IMR-90 (cell line): ENCODE data around the gene BCAS2. TPM values are rescaled to one million over a fixed set of nuclear protein-coding genes. Genes with fewer than 3 reads are reported as not detected.

Source experiments
- ATAC-seq: fragments of 200-7000 bp; cut with Tn5 transposase; 2 replicates; pipeline ENCODE4 v1.9.1; 2020; ENCODE audit warnings: low read depth, mild to moderate bottlenecking, moderate library complexity
- BruUV-seq: library from RNA; stranded (reverse); fragments of 400-500 nt; replicated peaks from 2 replicates; lab custom pipeline; 2021; lab: Mats Ljungman, UMichigan
- CTCF ChIA-PET: fragments of 300-600 bp; formaldehyde crosslinking; extraction: SDS; loops from one replicate; lab custom pipeline; 2021; ENCODE audit warnings: antibody characterized with exemption; lab: Yijun Ruan, JAX
- POLR2A ChIA-PET: fragments of 300-600 bp; sonication (Branson Sonifier 250); formaldehyde crosslinking; loops from one replicate; lab custom pipeline; 2022; ENCODE audit warnings: antibody characterized with exemption; ENCODE audit not compliant: unreplicated experiment; lab: Charles Lee
- DNase-seq: peaks from one replicate; pipeline ENCODE4 v3.0.0; 2013
- H2AFZ ChIP-seq: replicated peaks from 2 replicates; pipeline ENCODE3; 2013; ENCODE audit warnings: low read length, mild to moderate bottlenecking; ENCODE audit not compliant: poor library complexity
- H2AK5ac ChIP-seq: 2 replicates; pipeline ENCODE4 v1.6.1; 2013; ENCODE audit warnings: low read depth, low read length, inconsistent platforms
- H2AK9ac ChIP-seq: replicated peaks from 2 replicates; pipeline ENCODE3; 2013; ENCODE audit warnings: mild to moderate bottlenecking, low read depth, low read length, moderate library complexity; ENCODE audit not compliant: poor library complexity
- H2BK120ac ChIP-seq: 2 replicates; pipeline ENCODE4 v1.6.1; 2013; ENCODE audit warnings: low read depth, low read length, inconsistent platforms
- H2BK15ac ChIP-seq: 3 replicates; pipeline ENCODE4 v1.6.1; 2013; ENCODE audit warnings: low read depth, low read length, inconsistent platforms
- H2BK20ac ChIP-seq: 2 replicates; pipeline ENCODE4 v1.6.1; 2013; ENCODE audit warnings: low read depth, mild to moderate bottlenecking, inconsistent platforms, low read length, moderate library complexity
- H2BK5ac ChIP-seq: 2 replicates; pipeline ENCODE4 v1.6.1; 2013; ENCODE audit warnings: mild to moderate bottlenecking, low read depth, low read length, inconsistent platforms; ENCODE audit not compliant: poor library complexity, severe bottlenecking
- H3K14ac ChIP-seq: replicated peaks from 2 replicates; pipeline ENCODE4 v1.6.1; 2013; ENCODE audit warnings: low read depth, low read length, inconsistent platforms
- H3K18ac ChIP-seq: 2 replicates; pipeline ENCODE4 v1.6.1; 2013; ENCODE audit warnings: low read depth, low read length, control low read depth
- H3K23ac ChIP-seq: 2 replicates; pipeline ENCODE4 v1.6.1; 2013; ENCODE audit warnings: low read depth, low read length, inconsistent platforms
- H3K27ac ChIP-seq: 2 replicates; pipeline ENCODE4 v1.5.1; 2013; ENCODE audit warnings: mild to moderate bottlenecking, control low read depth, low read length; ENCODE audit not compliant: insufficient read depth
- H3K27me3 ChIP-seq: 2 replicates; pipeline ENCODE4 v1.6.1; 2013; ENCODE audit warnings: low read length; ENCODE audit not compliant: control insufficient read depth, insufficient read depth
- H3K36me3 ChIP-seq: 2 replicates; pipeline ENCODE4 v1.6.1; 2013; ENCODE audit warnings: low read length, mixed read lengths; ENCODE audit not compliant: control insufficient read depth, insufficient read depth
- H3K4ac ChIP-seq: 2 replicates; pipeline ENCODE4 v1.6.1; 2013; ENCODE audit warnings: low read depth, low read length, inconsistent platforms
- H3K4me1 ChIP-seq: 2 replicates; pipeline ENCODE4 v1.6.1; 2013; ENCODE audit warnings: low read length, mixed read lengths; ENCODE audit not compliant: control insufficient read depth, insufficient read depth
- H3K4me2 ChIP-seq: 2 replicates; pipeline ENCODE4 v1.6.1; 2013; ENCODE audit warnings: low read depth, mild to moderate bottlenecking, control low read depth, low read length, moderate library complexity
- H3K4me3 ChIP-seq: 2 replicates; pipeline ENCODE4 v1.5.1; 2013; ENCODE audit warnings: low read depth, mild to moderate bottlenecking, control low read depth, low read length, moderate library complexity; ENCODE audit not compliant: insufficient read depth
- H3K56ac ChIP-seq: 2 replicates; pipeline ENCODE4 v1.6.1; 2013; ENCODE audit warnings: low read length, inconsistent platforms; ENCODE audit not compliant: insufficient read depth; ENCODE audit errors: extremely low read depth
- H3K79me1 ChIP-seq, 2 experiments: 2 replicates each; pipeline ENCODE4 v1.6.1; 2013; ENCODE audit warnings: low read length in 2 of 2, inconsistent platforms in 1 of 2, low read depth in 1 of 2
- H3K9ac ChIP-seq: 2 replicates; pipeline ENCODE4 v1.6.1; 2013; ENCODE audit warnings: low read depth, low read length, control low read depth
- H3K9me1 ChIP-seq: 2 replicates; pipeline ENCODE4 v1.6.1; 2013; ENCODE audit warnings: low read length, inconsistent platforms; ENCODE audit not compliant: insufficient read depth
- H3K9me3 ChIP-seq: 2 replicates; pipeline ENCODE4 v1.6.1; 2013; ENCODE audit warnings: low read length; ENCODE audit not compliant: control insufficient read depth, insufficient read depth
- H4K20me1 ChIP-seq: 2 replicates; pipeline ENCODE4 v1.6.1; 2013; ENCODE audit warnings: low read length, inconsistent platforms; ENCODE audit not compliant: insufficient read depth
- H4K5ac ChIP-seq: 2 replicates; pipeline ENCODE4 v1.6.1; 2013; ENCODE audit warnings: mild to moderate bottlenecking, low read depth, low read length, control low read depth
- H4K8ac ChIP-seq, 2 experiments: 2 replicates each; pipeline ENCODE4 v1.6.1; 2013; ENCODE audit warnings: low read depth in 2 of 2, low read length in 2 of 2, control low read depth in 1 of 2, inconsistent platforms in 1 of 2
- H4K91ac ChIP-seq: 2 replicates; pipeline ENCODE4 v1.6.1; 2013; ENCODE audit warnings: low read depth, low read length, inconsistent platforms; ENCODE audit not compliant: insufficient read depth
- CHD1 ChIP-seq: IDR thresholded peaks from 2 replicates; pipeline ENCODE4 v1.6.1; 2012; ENCODE audit warnings: low read depth, low read length, improper control_type of control experiment
- MAZ ChIP-seq: IDR thresholded peaks from 2 replicates; pipeline ENCODE4 v1.6.1; 2012; ENCODE audit warnings: low read depth, mild to moderate bottlenecking, low read length, improper control_type of control experiment, moderate library complexity, borderline replicate concordance
- WGBS, 2 experiments: methylation state at CpG; one replicate each; pipeline versions ENCODE4 v1.1.5 to v1.1.7; 2013; ENCODE audit warnings: missing lambda C conversion rate in 2 of 2; ENCODE audit not compliant: insufficient read length in 1 of 2; ENCODE audit errors: extremely low coverage in 2 of 2; 5-methylcytosine and 5-hydroxymethylcytosine counted together
- dilution Hi-C: fragments of 300-500 bp; cut with HindIII; formaldehyde crosslinking; loops from one replicate; pipeline ENCODE4 v1.14.3; 2018; ENCODE audit warnings: low sequenced_read_pairs; ENCODE audit not compliant: unreplicated experiment
- in situ Hi-C: fragments of 300-500 bp; cut with MboI; formaldehyde crosslinking; loops from 3 replicates; pipeline ENCODE4 v1.14.3; 2019; ENCODE audit warnings: low sequenced_read_pairs, inconsistent platforms, mixed read lengths
- intact Hi-C: fragments of 100-400 bp; cut with micrococcal nuclease; formaldehyde crosslinking; loops from 2 replicates; pipeline ENCODE4 v1.10.0; 2022
- polyA plus RNA-seq, 3 experiments: library from polyadenylated mRNA; depleted of rRNA; stranded (reverse); fragments of >200 nt; gene quantifications; 2 replicates each; pipeline ENCODE4 v1.2.3, GENCODE V29; 2012; ENCODE audit warnings: low replicate concordance in 1 of 3
- total RNA-seq: library from RNA; depleted of rRNA; stranded (reverse); fragments of >200 nt; gene quantifications from 2 replicates; pipeline ENCODE4 v1.2.3, GENCODE V29; 2012

The BCAS2 gene
- total and polyA plus RNA-seq, 2 of the 4 experiments (the other 2 are of a cell fraction) = 15.4 to 23.1 TPM

DNA sequence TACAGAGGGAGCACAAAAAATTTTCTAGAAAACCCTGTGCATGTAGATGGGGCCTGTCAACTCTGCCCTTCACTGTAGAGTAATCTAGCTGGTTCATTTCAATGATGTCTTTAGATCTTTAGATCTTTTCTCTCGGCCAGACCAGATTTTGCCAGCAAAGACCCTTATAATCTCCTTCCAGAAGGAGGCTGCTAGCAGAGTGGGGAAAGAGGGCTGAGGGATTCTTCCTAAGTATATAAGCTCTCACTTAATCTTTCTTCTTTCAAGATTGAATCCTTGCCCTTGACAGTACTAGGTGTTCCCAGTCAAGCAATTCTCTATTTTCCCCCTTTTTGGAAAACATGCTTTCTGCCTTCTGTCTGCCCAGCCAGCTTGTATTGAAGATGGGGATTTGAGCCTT, 34.3 kb downstream of the BCAS2 start:
- H3K4me3 ChIP-seq = no peak overlapping the region
- no peak overlapping the region for H3K23ac ChIP-seq
- H3K79me1 ChIP-seq = no peaks in the 10 kb centered on the region
- no peak overlapping the region for H2BK15ac ChIP-seq
- no peak overlapping the region for H2BK20ac ChIP-seq
- H3K56ac ChIP-seq = no peak overlapping the region
- H3K9me1 ChIP-seq = no peaks in the 10 kb centered on the region
- no peaks in the 10 kb centered on the region for H3K36me3 ChIP-seq
- H2AK9ac ChIP-seq = no peak overlapping the region
- in situ Hi-C loops = no loop called here
- H4K20me1 ChIP-seq = no peaks in the 10 kb centered on the region
- no peak overlapping the region for H2BK5ac ChIP-seq
- H3K4ac ChIP-seq = no peak overlapping the region
- no peak overlapping the region for H4K91ac ChIP-seq
- no peak overlapping the region for H3K9ac ChIP-seq
- H4K8ac ChIP-seq = no peak overlapping the region
- BruUV-seq = no TSS peak
- dilution Hi-C loops = no loop called here
- TF ChIP-seq MAZ (no peak), CHD1 (no peak)
- H3K9me3 ChIP-seq = no peaks in the 10 kb centered on the region
- no peak for ATAC-seq
- H3K18ac ChIP-seq = no peak overlapping the region
- no peak overlapping the region for H2AFZ ChIP-seq
- no peak overlapping the region for H3K27ac ChIP-seq
- H4K5ac ChIP-seq = no peak overlapping the region
- H3K4me2 ChIP-seq = no peak overlapping the region
- no peak for DNase-seq
- no peaks in the 10 kb centered on the region for H3K4me1 ChIP-seq
- intact Hi-C loops = no loop called here
- ChIA-PET CTCF (no interaction called here), POLR2A (no interaction called here)
- no peak overlapping the region for H2BK120ac ChIP-seq
- H2AK5ac ChIP-seq = no peak overlapping the region
- H3K14ac ChIP-seq = no peak overlapping the region
- WGBS, 2 experiments = no CpG with 5 or more reads among the region's 1 CpG
- H3K27me3 ChIP-seq = no peaks in the 10 kb centered on the region
